Measurements from ENCODE around the gene ZNF280C.

- TF ChIP-seq, protein P1, sequence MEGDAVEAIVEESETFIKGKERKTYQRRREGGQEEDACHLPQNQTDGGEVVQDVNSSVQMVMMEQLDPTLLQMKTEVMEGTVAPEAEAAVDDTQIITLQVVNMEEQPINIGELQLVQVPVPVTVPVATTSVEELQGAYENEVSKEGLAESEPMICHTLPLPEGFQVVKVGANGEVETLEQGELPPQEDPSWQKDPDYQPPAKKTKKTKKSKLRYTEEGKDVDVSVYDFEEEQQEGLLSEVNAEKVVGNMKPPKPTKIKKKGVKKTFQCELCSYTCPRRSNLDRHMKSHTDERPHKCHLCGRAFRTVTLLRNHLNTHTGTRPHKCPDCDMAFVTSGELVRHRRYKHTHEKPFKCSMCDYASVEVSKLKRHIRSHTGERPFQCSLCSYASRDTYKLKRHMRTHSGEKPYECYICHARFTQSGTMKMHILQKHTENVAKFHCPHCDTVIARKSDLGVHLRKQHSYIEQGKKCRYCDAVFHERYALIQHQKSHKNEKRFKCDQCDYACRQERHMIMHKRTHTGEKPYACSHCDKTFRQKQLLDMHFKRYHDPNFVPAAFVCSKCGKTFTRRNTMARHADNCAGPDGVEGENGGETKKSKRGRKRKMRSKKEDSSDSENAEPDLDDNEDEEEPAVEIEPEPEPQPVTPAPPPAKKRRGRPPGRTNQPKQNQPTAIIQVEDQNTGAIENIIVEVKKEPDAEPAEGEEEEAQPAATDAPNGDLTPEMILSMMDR (conservative IDR thresholded peaks at IDR 0.05) = no peak
- no peak for TF ChIP-seq EZH2 (IDR thresholded peaks at IDR 0.05; ENCODE audit: low read depth)
Measured at GRCh38 chrX:130190801-130191200, 77.9 kb downstream of the ZNF280C start.

Data from PC-9 (cell line).